GM12878 (cell line): Measurements from ENCODE around the gene RGS1. TPM values are rescaled to one million over a fixed set of nuclear protein-coding genes. Genes with fewer than 3 reads are reported as not detected.

ENCODE experiments used
- ATAC-seq: fragments of 200-7000 bp; cut with Tn5 transposase; 3 replicates; pipeline ENCODE4 v1.9.1; 2020; ENCODE audit warnings: mild to moderate bottlenecking, moderate library complexity
- BruUV-seq: library from RNA; stranded (reverse); fragments of 400-500 nt; replicated peaks from 2 replicates; lab custom pipeline; 2021; lab: Mats Ljungman, UMichigan
- CTCF ChIA-PET: fragments of 300-600 bp; sonication (Branson Sonifier 250); formaldehyde crosslinking; extraction: SDS; loops from one replicate; lab custom pipeline; 2021; ENCODE audit warnings: inconsistent platforms; lab: Yijun Ruan, JAX
- POLR2A ChIA-PET: fragments of 350-600 bp; formaldehyde crosslinking; extraction: SDS; loops from one replicate; lab custom pipeline; 2021; ENCODE audit warnings: inconsistent platforms; lab: Charles Lee
- RAD21 ChIA-PET: fragments of 300-600 bp; sonication (Branson Sonifier 250); formaldehyde crosslinking; loops from one replicate; lab custom pipeline; 2023; ENCODE audit warnings: antibody characterized with exemption; ENCODE audit not compliant: unreplicated experiment; lab: Charles Lee
- SMC1A ChIA-PET: fragments of 300-600 bp; sonication (Branson Sonifier 250); formaldehyde crosslinking; loops from one replicate; lab custom pipeline; 2023; ENCODE audit not compliant: unreplicated experiment, uncharacterized antibody; lab: Charles Lee
- DNase-seq: peaks from one replicate; pipeline ENCODE4 v3.0.0-alpha.2; 2011; ENCODE audit warnings: low read depth, low spot score
- FAIRE-seq: peaks from 3 replicates; lab custom pipeline; 2011; peaks lifted over from hg19 to GRCh38; lab: Jason Lieb, UNC
- H2AFZ ChIP-seq: 2 replicates; pipeline ENCODE4 v1.6.0; 2011; ENCODE audit warnings: low read depth, low read length, control low read depth; ENCODE audit not compliant: control insufficient read depth
- H3K27ac ChIP-seq: 2 replicates; pipeline ENCODE4 v1.5.1; 2011; ENCODE audit warnings: control low read depth; ENCODE audit not compliant: control insufficient read depth, insufficient read depth
- H3K27me3 ChIP-seq, 2 experiments: replicated peaks in 1 of 2; 2 replicates each; pipeline versions ENCODE4 v1.6.0 to v1.6.1; 2011; ENCODE audit warnings: low read length in 1 of 2; ENCODE audit not compliant: control insufficient read depth in 2 of 2, insufficient read depth in 2 of 2
- H3K36me3 ChIP-seq, 2 experiments: 2 replicates each; pipeline ENCODE4 v1.5.1; 2011; ENCODE audit warnings: low read length in 1 of 2; ENCODE audit not compliant: control insufficient read depth in 2 of 2, insufficient read depth in 2 of 2
- H3K4me1 ChIP-seq: 2 replicates; pipeline ENCODE4 v1.6.1; 2011; ENCODE audit warnings: mild to moderate bottlenecking, low read length, moderate library complexity, mixed read lengths; ENCODE audit not compliant: control insufficient read depth, insufficient read depth
- H3K4me2 ChIP-seq: 2 replicates; pipeline ENCODE4 v1.6.0; 2011; ENCODE audit warnings: control low read depth; ENCODE audit not compliant: control insufficient read depth, insufficient read depth
- H3K4me3 ChIP-seq: fragments of 200-600 bp; sonication (generic); 2 replicates; pipeline ENCODE4 v1.5.1; 2016
- H3K79me2 ChIP-seq: 2 replicates; pipeline ENCODE4 v1.6.0; 2011; ENCODE audit warnings: low read length; ENCODE audit not compliant: control insufficient read depth, insufficient read depth
- H3K9ac ChIP-seq: 2 replicates; pipeline ENCODE4 v1.8.0; 2011; ENCODE audit warnings: low read length, control low read depth, mixed read lengths; ENCODE audit not compliant: control insufficient read depth, insufficient read depth
- H3K9me3 ChIP-seq: replicated peaks from 3 replicates; pipeline ENCODE4 v1.5.1; 2011; ENCODE audit warnings: mild to moderate bottlenecking, low read length; ENCODE audit not compliant: control insufficient read depth, insufficient read depth
- H4K20me1 ChIP-seq: 2 replicates; pipeline ENCODE4 v1.6.0; 2011; ENCODE audit not compliant: control insufficient read depth, insufficient read depth
- BCLAF1 ChIP-seq: fragments of 450-650 bp; IDR thresholded peaks from 2 replicates; pipeline ENCODE4 v1.6.1; 2017; ENCODE audit warnings: antibody characterized with exemption, mild to moderate bottlenecking, moderate library complexity
- CREM ChIP-seq: IDR thresholded peaks from 2 replicates; pipeline ENCODE4 v1.6.1; 2014; ENCODE audit warnings: antibody characterized with exemption, low read depth
- EED ChIP-seq: sonication (generic); IDR thresholded peaks from 2 replicates; pipeline ENCODE4 v1.6.1; 2016; ENCODE audit warnings: antibody characterized with exemption, low read depth
- ESRRA ChIP-seq: IDR thresholded peaks from 2 replicates; pipeline ENCODE4 v1.6.1; 2012; ENCODE audit warnings: mild to moderate bottlenecking, low read length, improper control_type of control experiment
- HCFC1 ChIP-seq: fragments of 150-350 bp; IDR thresholded peaks from 2 replicates; pipeline ENCODE4 v1.6.1; 2014; ENCODE audit warnings: low read length
- JUNB ChIP-seq: IDR thresholded peaks from 2 replicates; pipeline ENCODE4 v1.6.1; 2016; ENCODE audit warnings: antibody characterized with exemption, mild to moderate bottlenecking
- KDM1A ChIP-seq: fragments of 200-600 bp; sonication (generic); IDR thresholded peaks from 2 replicates; pipeline ENCODE4 v1.6.1; 2016; ENCODE audit warnings: borderline replicate concordance
- NFYA ChIP-seq: IDR thresholded peaks from 2 replicates; pipeline ENCODE4 v1.6.1; 2011; ENCODE audit warnings: low read depth, mild to moderate bottlenecking, low read length, improper control_type of control experiment, borderline replicate concordance
- PAX5 ChIP-seq: IDR thresholded peaks from 2 replicates; pipeline ENCODE4 v1.6.1; 2011; ENCODE audit warnings: low read depth, low read length, borderline replicate concordance
- POLR2A ChIP-seq: IDR thresholded peaks from 2 replicates; pipeline ENCODE4 v1.6.1; 2011; ENCODE audit warnings: low read depth, mild to moderate bottlenecking, low read length
- SMAD1 ChIP-seq: fragments of 450-650 bp; IDR thresholded peaks from 2 replicates; pipeline ENCODE4 v1.6.1; 2018; ENCODE audit warnings: mild to moderate bottlenecking, low read depth; ENCODE audit not compliant: partially characterized antibody
- SMAD5 ChIP-seq: IDR thresholded peaks from 2 replicates; pipeline ENCODE4 v1.6.1; 2016; ENCODE audit warnings: antibody characterized with exemption, low read depth
- TBL1XR1 ChIP-seq: IDR thresholded peaks from 2 replicates; pipeline ENCODE4 v1.6.1; 2012; ENCODE audit warnings: low read depth, low read length, improper control_type of control experiment
- TCF3 ChIP-seq: IDR thresholded peaks from 2 replicates; pipeline ENCODE4 v1.6.1; 2012; ENCODE audit warnings: low read depth, mild to moderate bottlenecking, low read length, borderline replicate concordance; ENCODE audit not compliant: insufficient read depth
- ZNF24 ChIP-seq: fragments of 450-650 bp; IDR thresholded peaks from 2 replicates; pipeline ENCODE4 v1.6.1; 2017; ENCODE audit warnings: antibody characterized with exemption, mild to moderate bottlenecking
- whole genome bisulfite sequencing: methylation state at CpG from one replicate; pipeline ENCODE4 v1.1.6; 2016; ENCODE audit warnings: low lambda C conversion rate; ENCODE audit not compliant: insufficient replicate concordance, insufficient coverage; ENCODE audit errors: missing lambda C conversion rate; 5-methylcytosine and 5-hydroxymethylcytosine counted together
- in situ Hi-C: fragments of 300-500 bp; cut with MboI; formaldehyde crosslinking; loops from 9 replicates; pipeline ENCODE4 v1.14.3; 2018; ENCODE audit warnings: mixed read lengths
- intact Hi-C: fragments of 100-400 bp; cut with micrococcal nuclease; formaldehyde crosslinking; loops from one replicate; pipeline ENCODE4 v1.14.2; 2022; ENCODE audit not compliant: unreplicated experiment
- polyA plus RNA-seq, 11 experiments: library from polyadenylated mRNA; depleted of rRNA in 4 of 11; unstranded in 6 of 11; stranded (reverse) in 5 of 11; fragments of >200 nt; fragmentation: Nextera tagmentation in 4 of 11; fragmentation: Illumina TruSeq in 1 of 11; extraction: Ambion mirVana in 4 of 11; extraction: Trizol in 1 of 11; gene quantifications; 1 replicate in 1 of 11; 2 replicates in 10 of 11; pipeline versions ENCODE4 v1.2.1 to v1.2.3, GENCODE V29; 2011 to 2016; ENCODE audit warnings: inconsistent platforms in 2 of 11, missing spikeins in 2 of 11, low read depth in 1 of 11
- total RNA-seq, 4 experiments: library from RNA; depleted of rRNA in 3 of 4; stranded (reverse); fragments of >200 nt in 3 of 4; fragmentation: Illumina TruSeq in 1 of 4; extraction: Trizol in 1 of 4; gene quantifications; 2 replicates each; pipeline versions ENCODE4 v1.2.1 to v1.2.3, GENCODE V29; 2013 to 2021

RGS1 gene
- total and polyA plus RNA-seq, 10 of the 15 experiments (the other 5 are each of a cell fraction or from before 2014, with no cell fraction given) = 20.7 to 882 (median 45.9) TPM

GRCh38 chr1:192587386-192588266, 12.1 kb downstream of the RGS1 start:
- no peak overlapping the region for H3K27ac ChIP-seq
- H2AFZ ChIP-seq = no peak overlapping the region
- H3K9ac ChIP-seq = no peak overlapping the region
- ATAC-seq (no peak), DNase-seq (no peak), FAIRE-seq (no peak)
- in situ Hi-C loops = no loop called here
- H3K4me2 ChIP-seq = no peak overlapping the region
- H3K27me3 ChIP-seq = no peaks in the 10 kb centered on the region
- no peak for TF ChIP-seq ESRRA
- POLR2A ChIA-PET = interaction anchor here (1.7 to 2.6 kb wide), 2 partner anchors 9 to 12 kb away, joined by 4 to 7 read pairs; no protein-coding TSS in a partner anchor
- SMC1A ChIA-PET = interaction anchor here (0.6 to 13.5 kb wide), 10 partner anchors 9 to 421 kb away, joined by 3 to 175 read pairs (median 3); no protein-coding TSS in a partner anchor
- H3K9me3 ChIP-seq = no peaks in the 10 kb centered on the region
- no peaks in the 10 kb centered on the region for H3K4me1 ChIP-seq
- intact Hi-C loops = no loop called here
- CTCF ChIA-PET = interaction anchor here (0.6 to 1.7 kb wide), 8 partner anchors 8 to 114 kb away, joined by 3 to 5 read pairs (median 4); no protein-coding TSS in a partner anchor
- WGBS = 70% methylated on average over 5 of the region's 5 CpGs
- RAD21 ChIA-PET = interaction anchor here (0.6 to 1.5 kb wide), 5 partner anchors 17 to 1523 kb away, joined by 3 to 4 read pairs (median 3); no protein-coding TSS in a partner anchor
- H4K20me1 ChIP-seq = no peaks in the 10 kb centered on the region
- no peaks in the 10 kb centered on the region for H3K79me2 ChIP-seq
- BruUV-seq = no TSS peak
- H3K36me3 ChIP-seq = no peaks in the 10 kb centered on the region
- no peak overlapping the region for H3K4me3 ChIP-seq

GRCh38 chr1:192588546-192588945, 13.0 kb downstream of the RGS1 start:
- intact Hi-C loops (no loop called here), in situ Hi-C loops (no loop called here)
- FAIRE-seq (no peak), ATAC-seq (no peak), DNase-seq (no peak)
- H3K4me3 ChIP-seq = no peak overlapping the region
- H3K79me2 ChIP-seq = no peaks in the 10 kb centered on the region
- no peak overlapping the region for H3K4me2 ChIP-seq
- WGBS = 19% methylated on average over 1 of the region's 1 CpG
- CTCF ChIA-PET = interaction anchor here (0.6 to 1.7 kb wide), 5 partner anchors 9 to 114 kb away, joined by 3 to 5 read pairs (median 3); no protein-coding TSS in a partner anchor
- POLR2A ChIA-PET = interaction anchor here (1.7 to 2.6 kb wide), 2 partner anchors 8 to 11 kb away, joined by 4 to 7 read pairs; no protein-coding TSS in a partner anchor
- no peaks in the 10 kb centered on the region for H3K27me3 ChIP-seq
- H3K36me3 ChIP-seq = no peaks in the 10 kb centered on the region
- SMC1A ChIA-PET = interaction anchor here (1.1 to 13.5 kb wide), 4 partner anchors 17 to 111 kb away, joined by 3 to 175 read pairs (median 4); no protein-coding TSS in a partner anchor
- H3K9ac ChIP-seq = no peak overlapping the region
- H3K4me1 ChIP-seq = no peaks in the 10 kb centered on the region
- RAD21 ChIA-PET = interaction anchor here (1.5 kb wide), 1 partner anchor 21 kb away, joined by 4 read pairs; no protein-coding TSS in a partner anchor
- no peak overlapping the region for H2AFZ ChIP-seq
- no peaks in the 10 kb centered on the region for H4K20me1 ChIP-seq
- H3K9me3 ChIP-seq = no peaks in the 10 kb centered on the region
- no TSS peak for BruUV-seq
- H3K27ac ChIP-seq = no peak overlapping the region
- TF ChIP-seq SMAD1 (no peak), PAX5 (no peak), EED (no peak), NFYA (no peak), CREM (no peak), JUNB (no peak), KDM1A (no peak), ZNF24 (no peak), TBL1XR1 (no peak), TCF3 (no peak), BCLAF1 (no peak), SMAD5 (no peak), POLR2A (no peak), HCFC1 (no peak)
